ENCODE data around the gene ST7L.

ST7L gene

GRCh38 chr1:112554411-112554810 lies 64.5 kb downstream of the ST7L start:
- no peak for DNase-seq (ENCODE audit: extremely low read depth in 1 of 2, low read depth in 1 of 2)

GRCh38 chr1:112549590-112549989 lies 69.4 kb downstream of the ST7L start:
- no peak for DNase-seq (ENCODE audit: extremely low read depth in 1 of 2, low read depth in 1 of 2)

- no peak for DNase-seq (ENCODE audit: extremely low read depth in 1 of 2, low read depth in 1 of 2)
These were observed 70.4 kb downstream of the ST7L start for GRCh38 chr1:112548547-112548946.

- no peak for DNase-seq (ENCODE audit: extremely low read depth in 1 of 2, low read depth in 1 of 2)
These were observed 72.9 kb downstream of the ST7L start for GRCh38 chr1:112546076-112546475.

- DNase-seq (ENCODE audit: extremely low read depth in 1 of 2, low read depth in 1 of 2) = no peak
These were observed 74.2 kb downstream of the ST7L start for GRCh38 chr1:112544751-112545150.

GRCh38 chr1:112544011-112544688 lies 74.8 kb downstream of the ST7L start:
- DNase-seq (ENCODE audit: extremely low read depth in 1 of 2, low read depth in 1 of 2) = no peak

- DNase-seq (ENCODE audit: extremely low read depth in 1 of 2, low read depth in 1 of 2) = no peak
These were observed 76.6 kb downstream of the ST7L start for GRCh38 chr1:112542206-112542973.

- no peak for DNase-seq (ENCODE audit: extremely low read depth in 1 of 2, low read depth in 1 of 2)
These were observed 77.6 kb downstream of the ST7L start for GRCh38 chr1:112541299-112541698.

- DNase-seq (ENCODE audit: extremely low read depth in 1 of 2, low read depth in 1 of 2) = no peak
These were observed 78.6 kb downstream of the ST7L start for GRCh38 chr1:112540226-112540794.

- DNase-seq (ENCODE audit: extremely low read depth in 1 of 2, low read depth in 1 of 2) = no peak
These were observed 80.1 kb downstream of the ST7L start for GRCh38 chr1:112538883-112539282.

GRCh38 chr1:112537456-112537855 lies 81.5 kb downstream of the ST7L start:
- no peak for DNase-seq (ENCODE audit: extremely low read depth in 1 of 2, low read depth in 1 of 2)

- no peak for DNase-seq (ENCODE audit: extremely low read depth in 1 of 2, low read depth in 1 of 2)
These were observed 82.4 kb downstream of the ST7L start for GRCh38 chr1:112536561-112536960.

- no peak for DNase-seq (ENCODE audit: extremely low read depth in 1 of 2, low read depth in 1 of 2)
These were observed 85.9 kb downstream of the ST7L start for GRCh38 chr1:112533029-112533428.

- no peak for DNase-seq (ENCODE audit: extremely low read depth in 1 of 2, low read depth in 1 of 2)
These were observed 86.9 kb downstream of the ST7L start for GRCh38 chr1:112532064-112532463.

- no peak for DNase-seq (ENCODE audit: extremely low read depth in 1 of 2, low read depth in 1 of 2)
These were observed 88.1 kb downstream of the ST7L start for GRCh38 chr1:112530832-112531231.

GRCh38 chr1:112529301-112529700 lies 89.6 kb downstream of the ST7L start:
- no peak for DNase-seq (ENCODE audit: extremely low read depth in 1 of 2, low read depth in 1 of 2)

- DNase-seq (ENCODE audit: extremely low read depth in 1 of 2, low read depth in 1 of 2) = no peak
These were observed 90.9 kb downstream of the ST7L start for GRCh38 chr1:112528076-112528475.

- no peak for DNase-seq (ENCODE audit: extremely low read depth in 1 of 2, low read depth in 1 of 2)
These were observed 91.5 kb downstream of the ST7L start for GRCh38 chr1:112527266-112528010.

GRCh38 chr1:112524986-112525385 lies 94.0 kb downstream of the ST7L start:
- no peak for DNase-seq (ENCODE audit: extremely low read depth in 1 of 2, low read depth in 1 of 2)

GRCh38 chr1:112524251-112524650 lies 94.7 kb downstream of the ST7L start:
- no peak for DNase-seq (ENCODE audit: extremely low read depth in 1 of 2, low read depth in 1 of 2)

- no peak for DNase-seq (ENCODE audit: extremely low read depth in 1 of 2, low read depth in 1 of 2)
These were observed 96.3 kb downstream of the ST7L start for GRCh38 chr1:112522621-112523020.
